HG03565 (cell line): Measurements from ENCODE around the gene CHST11.

ENCODE experiments used
- ATAC-seq: cut with Tn5 transposase; IDR thresholded peaks from one replicate; pipeline ENCODE4 v1.9.1; 2021; ENCODE audit warnings: mild to moderate bottlenecking, moderate library complexity; ENCODE audit not compliant: unreplicated experiment

The CHST11 gene

DNA sequence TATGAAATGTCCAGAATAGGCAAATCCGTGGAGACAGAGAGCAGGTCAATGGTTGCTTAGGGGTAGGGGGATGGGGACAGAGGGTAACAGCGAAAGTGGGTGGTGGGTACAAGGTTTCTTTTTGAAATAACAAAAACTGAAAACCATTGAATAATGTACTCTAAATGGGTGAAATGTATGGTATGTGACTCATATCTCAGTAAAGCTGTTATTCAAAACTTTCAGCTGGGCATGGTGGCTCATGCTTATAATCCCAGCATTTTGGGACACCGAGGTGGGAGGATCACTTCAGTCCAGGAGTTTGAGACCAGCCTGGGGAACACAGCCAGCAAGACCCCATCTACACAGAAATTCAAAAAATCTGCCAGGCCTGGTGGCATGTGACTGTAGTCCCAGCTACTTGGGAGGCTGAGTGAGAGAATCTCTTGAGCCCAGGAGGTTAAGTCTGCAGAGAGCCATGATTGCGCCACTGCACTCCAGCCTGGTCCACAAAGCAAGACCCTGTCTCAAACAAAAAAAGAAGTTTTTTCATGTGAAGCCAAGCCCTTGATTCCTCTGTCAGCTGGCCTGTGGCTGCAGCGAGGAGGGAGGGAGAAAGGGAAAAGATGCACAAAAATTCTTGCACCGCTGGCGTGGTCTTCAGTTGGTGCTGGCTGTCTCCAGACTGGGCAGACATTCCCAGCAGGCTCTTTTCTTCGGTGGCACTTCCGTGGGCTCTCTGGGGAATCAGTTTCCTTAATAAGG is 253.1 kb downstream of the CHST11 start:
- no peak for ATAC-seq

DNA sequence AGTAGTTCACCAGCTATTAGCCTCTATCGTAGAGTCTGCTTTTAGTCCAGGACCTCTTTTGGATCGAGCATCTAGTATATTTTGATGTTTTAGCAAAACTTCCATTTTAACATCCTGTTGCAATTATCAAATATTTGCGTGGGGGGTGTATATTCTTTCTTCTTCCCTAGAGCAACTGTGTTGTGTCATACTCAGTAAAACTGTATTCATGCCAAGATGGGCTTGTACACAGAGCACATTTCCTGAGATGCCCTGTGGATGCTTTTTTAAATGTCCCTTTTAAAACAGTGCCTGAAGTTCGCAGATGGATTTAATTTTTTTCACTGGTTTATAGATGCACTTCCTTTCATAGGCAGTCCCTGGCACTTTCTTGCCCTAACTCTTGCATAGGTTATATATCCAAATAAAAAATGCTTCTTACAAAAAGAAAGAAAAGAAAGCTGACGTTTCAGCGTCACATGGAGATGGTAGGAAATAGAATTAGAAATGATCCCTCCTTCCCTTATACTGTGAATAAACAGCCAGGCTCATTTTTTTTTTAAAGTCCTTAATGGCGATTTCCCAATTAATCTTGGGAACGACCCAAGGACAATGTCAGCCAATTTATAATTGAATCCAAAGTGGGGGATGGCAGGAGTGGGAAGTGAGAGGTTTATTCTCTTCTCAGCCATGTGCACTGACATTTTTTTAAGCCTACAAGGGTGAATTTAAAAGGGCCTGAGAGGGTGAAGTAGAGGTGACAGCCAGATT is 254.4 kb downstream of the CHST11 start:
- no peak for ATAC-seq

- no peak for ATAC-seq
Observed at GRCh38 chr12:104712477-104712876, 255.7 kb downstream of the CHST11 start.

DNA sequence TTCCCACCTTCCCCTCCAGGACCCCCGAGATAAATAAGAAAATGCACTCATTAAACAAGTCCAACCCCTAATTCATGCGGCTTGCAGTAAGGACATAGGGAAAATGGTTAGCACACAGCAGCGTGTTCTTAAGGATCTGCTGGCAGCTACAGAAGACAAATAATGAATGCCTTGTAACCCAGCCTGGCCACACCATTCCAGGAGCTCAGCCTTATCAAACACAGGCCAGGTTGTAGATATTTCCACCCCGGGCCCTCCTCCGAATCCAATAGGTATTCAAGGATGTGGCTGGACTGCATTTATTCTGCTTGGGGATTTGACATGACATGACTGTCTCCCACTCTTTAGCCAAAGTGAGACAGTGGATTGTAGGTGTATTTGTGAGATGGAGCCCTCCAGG is 256.2 kb downstream of the CHST11 start:
- ATAC-seq: no peak

DNA sequence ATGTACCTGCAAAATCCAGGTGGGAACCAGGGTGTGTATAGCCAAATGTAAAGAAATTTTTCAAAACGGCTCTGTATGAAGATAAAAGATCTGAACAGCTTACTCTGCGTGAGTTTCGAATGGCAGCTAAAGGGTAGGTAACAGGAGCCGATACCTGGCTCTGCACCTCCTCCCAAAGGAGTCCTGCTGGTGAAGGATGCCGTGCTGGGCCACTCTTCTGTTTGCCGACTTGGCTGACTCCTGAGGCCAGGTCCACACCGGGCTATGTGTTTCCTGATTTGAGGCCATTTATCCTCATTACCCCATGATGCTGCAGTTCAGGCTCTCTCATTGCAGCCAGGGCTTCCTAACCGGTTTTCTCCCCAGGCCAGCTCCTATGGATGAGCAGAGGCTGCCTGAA is 256.7 kb downstream of the CHST11 start:
- no peak for ATAC-seq

- no peak for ATAC-seq
Observed at GRCh38 chr12:104714369-104714768, 257.6 kb downstream of the CHST11 start.

DNA sequence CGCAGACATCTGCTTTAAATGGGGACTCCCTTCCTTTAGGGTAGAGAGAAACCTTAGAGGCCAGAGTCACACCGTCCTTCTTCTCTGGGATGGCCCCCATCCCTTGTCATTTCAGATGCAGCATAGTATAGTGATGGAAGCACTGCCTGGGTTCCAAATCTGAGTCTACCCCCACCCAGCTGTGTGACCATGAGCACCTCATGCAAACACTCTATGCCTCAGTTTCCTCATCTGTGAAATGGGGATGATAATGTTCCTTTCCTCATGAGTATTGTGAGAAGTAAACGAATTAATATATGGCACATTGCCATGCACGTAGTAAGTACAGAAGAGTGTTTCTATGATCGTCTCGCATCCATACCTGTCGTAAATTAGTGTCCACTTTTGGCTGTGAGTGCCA is 259.4 kb downstream of the CHST11 start:
- no peak for ATAC-seq

DNA sequence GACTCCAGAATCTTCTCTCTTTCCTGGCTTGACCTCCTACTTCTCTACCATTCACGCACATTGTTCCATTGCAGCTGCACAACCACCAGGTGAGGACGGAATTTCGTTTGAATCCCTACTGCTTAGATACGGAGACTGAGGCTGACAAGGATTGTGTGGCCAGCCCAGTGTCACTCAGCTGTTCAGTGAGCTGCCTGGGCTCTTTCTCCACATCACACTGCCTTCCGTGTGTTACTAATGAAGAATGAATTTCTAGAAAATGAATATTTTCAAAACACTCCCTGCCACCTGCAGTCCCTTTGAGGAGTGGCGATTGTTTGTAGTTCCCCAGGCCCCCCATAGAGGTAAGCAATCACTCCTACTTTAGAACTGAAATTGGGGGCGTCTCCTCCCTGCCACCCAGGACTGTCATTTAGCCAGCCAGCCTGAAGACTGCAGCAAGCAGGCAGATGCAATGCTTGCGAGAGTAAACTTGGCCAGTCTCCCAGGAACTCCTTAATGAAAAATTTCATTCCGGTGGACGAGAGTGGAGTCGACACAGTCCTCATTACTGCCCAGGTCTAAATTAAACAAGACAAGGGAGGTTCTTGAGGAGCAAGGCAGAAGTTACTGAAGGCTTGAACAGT is 261.7 kb downstream of the CHST11 start:
- ATAC-seq: no peak

DNA sequence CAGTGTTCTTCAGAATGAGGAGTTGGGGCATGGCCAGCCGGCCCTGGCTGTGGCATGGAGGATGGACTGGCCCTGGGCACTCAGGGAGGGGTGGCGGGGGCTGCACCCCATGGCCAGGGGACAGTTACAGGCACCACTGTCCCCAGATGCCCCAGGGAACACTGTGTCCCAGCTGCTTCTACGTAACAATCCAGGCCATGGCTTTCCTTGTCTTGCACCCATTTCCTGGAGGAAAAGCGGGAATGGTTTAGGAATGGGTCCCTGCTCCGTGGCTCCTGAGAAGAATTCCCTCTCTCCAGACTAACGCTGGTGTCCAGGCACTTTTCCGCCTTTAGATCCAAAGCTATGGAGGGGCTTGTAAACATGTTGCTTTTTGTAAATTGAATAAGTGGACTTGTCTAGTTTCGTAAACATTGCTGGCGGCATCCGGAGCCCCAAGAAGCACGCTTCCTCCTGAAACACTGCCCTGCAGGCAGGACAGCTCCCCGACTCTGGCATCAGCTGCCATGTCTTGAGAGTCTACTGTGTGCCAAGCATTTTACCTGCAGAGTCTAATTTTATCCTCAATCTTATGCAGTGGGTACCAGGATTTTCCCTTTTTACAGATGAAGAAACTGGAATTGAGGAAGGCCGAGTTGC is 263.1 kb downstream of the CHST11 start:
- ATAC-seq: no peak

GRCh38 chr12:104720339-104721038 is 263.7 kb downstream of the CHST11 start:
- ATAC-seq: no peak

DNA sequence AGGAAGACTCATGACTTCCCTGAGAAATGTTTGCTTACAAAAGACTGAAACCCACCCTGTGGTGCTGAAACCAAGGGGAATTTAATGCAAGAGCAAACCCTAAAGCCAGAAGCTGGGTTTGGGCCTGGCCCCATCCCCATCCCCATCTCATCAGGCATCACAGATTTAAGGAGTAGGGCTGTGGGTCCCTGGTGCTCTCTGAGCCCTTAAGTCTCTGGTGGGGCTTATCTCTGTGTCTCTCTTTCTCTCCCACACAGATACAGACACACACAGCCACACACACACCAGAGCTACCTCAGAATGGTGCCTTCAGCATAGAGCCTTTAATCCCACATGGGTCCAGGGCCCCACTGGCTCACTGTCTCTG is 264.3 kb downstream of the CHST11 start:
- no peak for ATAC-seq

DNA sequence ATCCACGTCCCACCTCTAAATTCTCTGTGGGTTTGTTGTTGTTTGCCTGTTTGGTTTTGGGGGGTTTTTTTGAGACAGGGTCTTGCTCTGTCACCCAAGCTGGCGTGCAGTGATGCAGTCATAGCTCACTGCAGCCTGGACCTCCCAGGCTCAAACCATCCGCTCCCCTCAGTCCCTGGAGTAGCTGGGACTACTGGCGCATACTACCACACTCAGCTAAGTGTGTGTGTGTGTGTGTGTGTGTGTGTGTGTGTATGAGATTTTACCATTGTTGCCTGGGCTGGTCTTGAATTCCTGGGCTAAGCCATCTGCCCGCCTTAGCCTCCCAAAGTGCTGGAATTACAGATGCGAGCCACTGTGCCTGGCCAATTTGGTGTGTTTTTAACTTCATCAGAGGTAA is 265.2 kb downstream of the CHST11 start:
- ATAC-seq: no peak

DNA sequence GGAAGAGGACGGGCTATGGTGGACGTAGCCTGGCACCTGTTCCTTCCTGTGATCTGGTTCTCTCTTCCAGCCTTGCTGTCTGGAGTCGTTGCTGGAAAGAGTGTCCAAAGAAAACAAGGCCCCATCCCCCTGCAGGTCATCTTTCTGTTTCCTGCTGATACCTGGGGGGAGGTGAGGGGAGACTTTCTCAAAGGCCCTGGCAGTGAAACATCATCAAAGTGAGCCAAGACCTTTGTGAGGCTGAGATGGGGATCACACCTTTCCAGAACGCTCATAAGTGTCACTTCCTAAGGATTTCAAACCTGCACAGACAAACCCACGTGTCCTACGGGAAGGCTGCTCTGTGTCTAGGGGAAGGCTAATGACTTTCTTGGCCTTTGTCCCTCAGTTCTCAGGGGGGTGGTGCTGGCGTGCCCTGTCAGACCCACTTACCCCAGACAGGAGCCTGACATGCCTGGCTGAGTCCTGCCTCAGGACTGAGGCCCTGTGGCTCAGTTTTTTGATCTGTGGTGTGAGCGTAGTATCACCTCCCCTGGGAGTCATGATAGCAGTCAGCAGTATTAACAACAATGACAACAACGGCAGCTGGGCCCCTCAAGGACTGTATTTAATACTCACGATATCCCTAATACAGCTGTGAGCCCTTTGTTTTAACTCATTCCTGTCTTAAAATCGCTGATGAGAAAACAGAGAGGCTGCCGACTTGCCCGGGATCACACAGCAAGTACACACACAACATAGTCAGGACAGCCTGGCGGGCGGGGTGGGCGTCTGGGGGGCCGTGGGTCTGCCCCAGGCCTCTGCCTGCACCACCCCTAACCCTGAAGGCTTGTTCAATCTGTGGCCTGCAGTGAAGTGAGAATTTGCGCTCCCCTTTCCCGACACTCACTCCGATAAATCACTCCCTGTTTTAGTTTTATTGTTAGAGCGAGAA is 266.1 kb downstream of the CHST11 start:
- ATAC-seq: no peak

GRCh38 chr12:104723895-104724294 is 267.1 kb downstream of the CHST11 start:
- no peak for ATAC-seq

DNA sequence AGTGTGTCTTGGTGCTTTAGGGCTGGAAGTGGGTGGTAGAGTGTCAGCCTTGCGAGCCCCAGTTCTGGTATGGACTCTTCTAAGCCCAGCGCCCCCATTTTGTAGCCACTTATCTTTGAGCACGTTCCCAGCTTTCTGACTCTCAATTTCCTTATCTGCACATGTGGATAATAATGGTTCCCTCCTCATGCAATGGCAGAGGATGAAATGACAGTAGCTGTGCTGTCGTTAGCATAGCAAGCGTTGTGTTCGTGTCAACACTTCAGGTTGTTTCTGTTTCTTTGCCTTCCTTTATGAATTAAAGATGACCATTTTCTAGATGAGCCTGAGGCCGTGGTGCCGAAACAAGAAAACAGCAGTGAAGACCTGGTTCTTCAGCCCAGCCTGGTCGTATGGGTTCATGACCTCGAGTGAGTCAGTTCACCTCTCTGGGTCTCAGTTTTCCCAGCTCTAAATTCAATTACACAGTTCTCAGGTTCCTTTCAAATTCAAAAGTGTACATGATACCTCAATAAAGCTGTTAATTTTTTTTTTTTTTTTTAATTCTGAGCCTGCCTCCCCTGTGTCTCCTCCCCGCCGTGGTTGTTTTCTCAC is 268.3 kb downstream of the CHST11 start:
- ATAC-seq: no peak

GRCh38 chr12:104725610-104726009 is 268.9 kb downstream of the CHST11 start:
- no peak for ATAC-seq

- ATAC-seq: no peak
Observed at GRCh38 chr12:104727726-104728465, 271.1 kb downstream of the CHST11 start.

DNA sequence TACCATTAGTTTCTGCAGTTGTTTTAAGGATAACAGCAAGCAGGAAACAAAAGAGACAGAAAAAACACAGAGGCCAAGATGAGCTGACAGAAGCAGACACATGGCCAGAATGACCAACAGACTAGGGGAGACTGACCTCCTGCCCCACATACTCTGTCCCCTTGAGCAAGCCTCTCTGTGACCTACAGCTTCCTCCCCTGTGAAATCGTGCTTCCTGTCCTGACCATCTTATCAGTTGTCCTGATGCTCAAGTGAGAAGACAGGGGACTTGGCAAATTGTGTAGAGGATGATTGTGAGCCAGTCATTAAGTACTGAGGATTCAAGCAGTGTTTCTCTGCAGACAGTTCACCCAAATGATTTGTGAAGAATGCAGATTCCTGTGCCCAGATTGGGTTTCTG is 272.3 kb downstream of the CHST11 start:
- no peak for ATAC-seq
